ENCODE results near the gene MINDY4.

The MINDY4 gene

DNA sequence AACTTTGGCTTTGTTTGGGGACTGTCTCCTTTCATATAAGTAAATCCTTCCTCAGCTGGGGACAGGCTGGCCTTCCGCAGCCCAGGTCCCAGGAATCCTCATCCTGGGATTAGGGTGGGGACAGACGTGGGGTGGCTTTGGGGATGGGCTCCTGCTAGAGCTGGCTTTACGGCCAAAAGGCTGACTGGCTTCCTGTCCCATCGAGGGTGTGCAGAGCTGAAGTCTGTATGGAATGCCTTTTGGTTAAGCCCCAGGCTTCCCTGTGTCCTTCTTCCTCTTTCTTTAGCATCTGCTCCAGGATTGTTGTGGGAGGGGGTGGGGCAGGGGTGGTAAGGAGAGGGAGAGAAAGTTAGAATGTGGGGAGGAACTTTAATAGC, 81.1 kb downstream of the MINDY4 start:
- no peak for DNase-seq (ENCODE audit: low spot score)

- DNase-seq (ENCODE audit: low spot score): no peak
Measured at GRCh38 chr7:30852744-30853288, 81.6 kb downstream of the MINDY4 start.

GRCh38 chr7:30853576-30853975, 82.4 kb downstream of the MINDY4 start:
- DNase-seq (ENCODE audit: low spot score): no peak

GRCh38 chr7:30855936-30856335, 84.7 kb downstream of the MINDY4 start:
- no peak for DNase-seq (ENCODE audit: low spot score)

DNA sequence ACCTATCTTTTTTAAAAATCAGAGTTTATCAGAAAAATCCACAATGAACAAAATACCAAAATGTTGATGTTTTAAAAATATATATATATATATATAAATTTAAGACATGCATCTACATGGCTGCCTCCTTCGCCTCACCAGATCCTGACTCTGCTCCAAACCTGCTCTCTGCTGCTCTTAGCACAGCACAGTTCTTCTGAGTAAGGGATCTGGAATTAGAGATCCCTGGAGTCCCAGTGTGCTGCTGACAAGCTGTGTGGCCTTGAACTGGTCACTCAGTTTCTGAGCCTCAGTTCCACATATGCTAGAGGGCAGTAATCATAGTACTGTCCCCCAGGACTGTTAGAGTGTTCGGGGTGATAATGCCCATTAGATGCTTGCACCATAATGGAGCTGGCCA, 87.4 kb downstream of the MINDY4 start:
- no peak for DNase-seq (ENCODE audit: low spot score)

GRCh38 chr7:30859202-30859939, 88.2 kb downstream of the MINDY4 start:
- no peak for DNase-seq (ENCODE audit: low spot score)

GRCh38 chr7:30859940-30860496, 88.8 kb downstream of the MINDY4 start:
- DNase-seq (ENCODE audit: low spot score): no peak

DNA sequence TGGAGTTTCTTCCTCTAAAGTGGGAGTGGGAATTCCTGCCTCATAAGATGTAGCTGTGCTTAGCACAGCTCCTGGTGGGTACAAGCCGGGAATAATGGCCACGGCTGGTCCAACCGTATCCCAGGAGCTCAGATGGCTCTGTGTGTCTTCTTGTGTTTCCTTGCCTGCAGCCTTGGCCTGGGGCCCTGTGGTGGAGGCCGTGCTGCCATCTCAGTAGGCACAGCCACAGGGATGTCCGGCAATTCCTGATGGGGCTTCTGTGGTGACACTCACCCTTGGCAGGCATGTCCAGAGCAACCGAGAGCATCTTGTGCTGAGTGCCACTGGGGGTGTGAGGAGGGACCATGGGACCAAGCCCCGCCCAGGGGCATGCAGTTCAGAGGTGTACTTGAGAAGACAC, 90.4 kb downstream of the MINDY4 start:
- no peak for DNase-seq (ENCODE audit: low spot score)

- DNase-seq (ENCODE audit: low spot score): no peak
Measured at GRCh38 chr7:30862995-30863705, 91.9 kb downstream of the MINDY4 start.

DNA sequence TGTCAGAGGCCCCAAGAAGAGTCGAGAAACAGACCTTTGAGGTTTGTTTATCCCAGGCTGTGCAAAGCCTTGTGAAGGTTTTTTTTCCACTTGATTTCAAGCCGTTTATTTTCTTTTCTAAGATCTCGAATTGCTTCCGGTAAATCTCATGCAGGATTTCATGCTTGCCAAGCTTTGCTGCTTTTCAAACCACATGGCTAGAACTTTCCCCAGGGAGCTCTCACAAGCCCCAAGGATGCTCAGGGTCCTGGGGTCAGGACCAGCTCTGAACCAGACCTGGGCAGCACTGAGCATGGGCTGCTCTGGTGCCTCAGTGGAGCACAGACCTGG, 92.5 kb downstream of the MINDY4 start:
- DNase-seq (ENCODE audit: low spot score): no peak

DNA sequence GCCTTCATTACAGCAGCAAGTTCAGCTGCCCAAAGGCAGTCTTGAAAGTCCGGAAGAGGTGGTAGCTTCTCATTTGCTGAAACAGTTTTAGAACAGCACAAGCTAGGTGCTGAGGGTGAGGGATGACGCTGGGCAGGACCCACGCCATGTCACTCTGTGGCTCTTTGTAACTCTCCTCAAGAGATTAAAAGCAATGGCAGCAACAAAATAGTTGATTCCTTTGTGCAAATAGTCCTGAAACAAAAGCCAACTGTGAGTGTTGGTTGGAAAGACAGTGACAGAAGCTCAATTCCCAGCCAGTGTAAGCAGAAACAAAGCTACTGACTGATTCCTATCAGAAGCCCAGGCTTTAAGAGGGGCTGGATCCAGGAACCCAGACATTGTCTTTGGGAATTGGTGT, 92.9 kb downstream of the MINDY4 start:
- DNase-seq (ENCODE audit: low spot score): no peak

GRCh38 chr7:30865076-30865475, 93.9 kb downstream of the MINDY4 start:
- no peak for DNase-seq (ENCODE audit: low spot score)

DNA sequence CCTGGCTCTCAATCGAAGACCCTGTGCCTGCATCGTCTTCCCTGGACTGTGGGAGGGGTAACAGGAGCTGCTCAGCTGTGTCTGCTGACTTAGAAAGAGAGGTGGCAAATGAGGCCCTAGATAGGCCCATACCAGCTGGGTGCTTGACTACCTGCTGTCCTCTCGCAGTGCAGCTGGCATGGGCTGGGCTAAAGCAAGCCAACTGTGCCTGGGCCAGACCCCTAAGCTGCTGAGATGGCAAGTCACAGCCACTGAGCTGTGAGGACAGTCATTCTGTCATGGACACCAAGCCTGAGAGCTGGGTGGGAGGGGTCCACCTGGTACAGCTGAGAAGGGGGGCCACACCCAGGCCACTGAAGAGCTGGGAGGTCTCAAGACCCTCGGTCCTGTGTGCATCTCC, 94.6 kb downstream of the MINDY4 start:
- no peak for DNase-seq (ENCODE audit: low spot score)

DNA sequence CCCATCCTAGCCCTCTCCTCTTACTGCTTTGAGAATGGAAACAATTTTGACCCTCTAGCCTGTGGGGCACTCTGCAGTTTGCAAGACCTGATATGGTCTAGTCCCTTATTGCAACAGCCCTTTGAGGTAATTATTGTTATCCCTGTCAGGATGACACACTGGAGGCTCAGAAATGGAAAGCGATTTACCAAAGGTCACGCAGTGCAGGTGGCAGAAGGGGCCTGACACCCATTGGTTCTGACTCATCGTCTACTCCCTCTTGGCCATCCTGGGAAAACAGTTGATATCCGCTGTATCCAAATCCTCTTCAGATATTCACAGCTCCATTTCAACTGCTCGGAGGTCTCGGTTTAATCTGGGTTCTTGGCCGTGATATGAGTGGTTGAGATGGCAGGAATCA, 95.7 kb downstream of the MINDY4 start:
- no peak for DNase-seq (ENCODE audit: low spot score)

DNA sequence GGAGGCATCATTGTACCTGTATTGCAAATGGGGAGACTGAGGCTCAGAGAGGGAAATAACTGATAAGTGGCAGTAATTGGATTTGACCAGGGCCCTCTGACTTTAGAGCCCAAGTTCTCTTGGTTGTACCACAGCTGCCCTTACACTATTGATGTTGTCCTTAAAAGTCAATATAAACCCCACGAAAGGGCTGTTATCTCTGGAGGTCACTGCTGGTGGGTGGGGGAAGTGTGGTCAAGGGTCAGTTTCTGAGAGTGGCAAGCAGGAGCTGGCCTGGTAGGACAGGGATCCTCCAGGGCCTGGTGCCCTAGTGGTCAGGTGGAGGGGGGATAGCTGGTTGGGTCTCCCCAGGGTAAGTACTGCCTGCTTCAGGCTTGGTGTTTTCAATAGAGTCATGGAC, 96.3 kb downstream of the MINDY4 start:
- no peak for DNase-seq (ENCODE audit: low spot score)

GRCh38 chr7:30869794-30870611, 98.8 kb downstream of the MINDY4 start:
- no peak for DNase-seq (ENCODE audit: low spot score)

- DNase-seq (ENCODE audit: low spot score): no peak
Measured at GRCh38 chr7:30870821-30871518, 99.8 kb downstream of the MINDY4 start.

DNA sequence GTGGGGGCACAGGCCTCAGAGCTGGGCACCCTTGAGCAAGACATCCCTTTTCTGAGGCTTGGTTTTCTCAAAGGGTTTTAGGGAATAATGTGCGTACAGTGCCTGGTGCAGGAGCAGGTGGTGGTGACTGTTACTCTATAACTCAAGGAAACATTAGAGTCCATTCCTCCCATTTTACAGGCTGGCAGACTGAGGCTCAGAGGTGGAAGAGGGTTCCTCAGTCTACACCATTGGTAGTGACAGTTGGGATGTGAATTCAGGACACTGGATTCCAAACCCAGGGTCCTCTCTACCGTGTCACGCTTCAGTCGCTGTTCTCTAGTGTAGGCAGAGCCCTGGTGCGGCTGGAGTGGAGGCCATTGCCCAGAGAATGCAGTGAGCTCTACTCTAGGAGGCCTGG, 100.4 kb downstream of the MINDY4 start:
- no peak for DNase-seq (ENCODE audit: low spot score)

- DNase-seq (ENCODE audit: low spot score): no peak
Measured at GRCh38 chr7:30873207-30873606, 102.0 kb downstream of the MINDY4 start.

DNA sequence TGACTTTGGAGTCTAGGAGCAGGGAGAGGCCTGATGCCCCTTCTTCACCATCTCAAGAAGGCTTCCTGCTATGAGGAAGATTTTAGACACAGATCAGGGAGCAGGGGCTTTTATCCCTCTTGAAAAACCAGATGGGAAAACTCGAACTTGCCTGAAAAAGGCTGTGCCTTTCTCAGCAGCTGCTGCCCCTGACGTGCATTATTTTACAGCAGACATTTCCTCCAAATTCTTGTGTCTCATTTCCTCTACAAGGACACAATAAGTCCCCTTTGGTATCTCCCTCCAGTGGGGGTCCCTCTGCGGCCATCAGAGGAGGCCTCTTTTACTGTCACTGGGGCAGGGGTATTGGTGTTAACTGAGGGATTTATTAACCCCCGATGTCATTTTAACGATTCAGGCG, 102.4 kb downstream of the MINDY4 start:
- DNase-seq (ENCODE audit: low spot score): no peak

- DNase-seq (ENCODE audit: low spot score): no peak
Measured at GRCh38 chr7:30874656-30875302, 103.6 kb downstream of the MINDY4 start.
